PC-3 (cell line): ENCODE results near the gene RHOBTB1.

ENCODE experiments used
- EZH2phosphoT487 ChIP-seq: fragments of 300-600 bp; sonication (generic); IDR thresholded peaks from 2 replicates; pipeline ENCODE4 v1.6.1; 2018; ENCODE audit warnings: mild to moderate bottlenecking, antibody characterized with exemption, low read length, borderline replicate concordance
- TF ChIP-seq, protein P1 (sequence below): fragments of 300-600 bp; sonication (generic); conservative IDR thresholded peaks from 2 replicates; pipeline ENCODE4 v1.5.1; 2017; ENCODE audit warnings: antibody characterized with exemption, low read depth, mild to moderate bottlenecking, low read length

DNA sequence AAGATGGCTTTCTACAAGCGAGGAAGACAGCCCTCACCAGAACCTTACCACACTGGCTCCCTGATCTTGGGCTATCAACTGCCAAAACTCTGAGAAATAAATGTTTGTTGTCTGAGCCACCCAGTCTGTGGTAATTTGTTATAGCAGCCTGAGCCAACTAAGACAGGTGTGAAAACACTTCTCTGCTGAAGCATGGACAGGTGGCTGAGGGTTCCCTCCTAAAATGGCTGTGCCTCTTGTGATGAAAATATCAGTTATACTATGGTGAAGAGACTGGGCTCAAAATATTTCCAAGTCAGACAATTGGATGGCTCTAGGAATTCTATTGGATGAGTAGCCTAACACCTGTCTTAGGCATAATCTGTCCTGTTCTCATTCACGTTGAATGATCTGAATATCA is 87.6 kb downstream of the RHOBTB1 start:
- TF ChIP-seq, protein P1, sequence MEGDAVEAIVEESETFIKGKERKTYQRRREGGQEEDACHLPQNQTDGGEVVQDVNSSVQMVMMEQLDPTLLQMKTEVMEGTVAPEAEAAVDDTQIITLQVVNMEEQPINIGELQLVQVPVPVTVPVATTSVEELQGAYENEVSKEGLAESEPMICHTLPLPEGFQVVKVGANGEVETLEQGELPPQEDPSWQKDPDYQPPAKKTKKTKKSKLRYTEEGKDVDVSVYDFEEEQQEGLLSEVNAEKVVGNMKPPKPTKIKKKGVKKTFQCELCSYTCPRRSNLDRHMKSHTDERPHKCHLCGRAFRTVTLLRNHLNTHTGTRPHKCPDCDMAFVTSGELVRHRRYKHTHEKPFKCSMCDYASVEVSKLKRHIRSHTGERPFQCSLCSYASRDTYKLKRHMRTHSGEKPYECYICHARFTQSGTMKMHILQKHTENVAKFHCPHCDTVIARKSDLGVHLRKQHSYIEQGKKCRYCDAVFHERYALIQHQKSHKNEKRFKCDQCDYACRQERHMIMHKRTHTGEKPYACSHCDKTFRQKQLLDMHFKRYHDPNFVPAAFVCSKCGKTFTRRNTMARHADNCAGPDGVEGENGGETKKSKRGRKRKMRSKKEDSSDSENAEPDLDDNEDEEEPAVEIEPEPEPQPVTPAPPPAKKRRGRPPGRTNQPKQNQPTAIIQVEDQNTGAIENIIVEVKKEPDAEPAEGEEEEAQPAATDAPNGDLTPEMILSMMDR = no peak
- no peak for TF ChIP-seq EZH2phosphoT487
